GM19455 (cell line): Measurements from ENCODE around the gene IGF2BP2.

Experiments used
- ATAC-seq: cut with Tn5 transposase; IDR thresholded peaks from one replicate; pipeline ENCODE4 v1.9.1; 2021; ENCODE audit not compliant: unreplicated experiment

IGF2BP2 gene

GRCh38 chr3:185767002-185767688 lies 57.7 kb downstream of the IGF2BP2 start:
- no peak for ATAC-seq

GRCh38 chr3:185766329-185767001 lies 58.4 kb downstream of the IGF2BP2 start:
- no peak for ATAC-seq

GRCh38 chr3:185764980-185765370 lies 59.9 kb downstream of the IGF2BP2 start:
- ATAC-seq: no peak

- no peak for ATAC-seq
Measured at GRCh38 chr3:185764163-185764979, 60.5 kb downstream of the IGF2BP2 start.

- ATAC-seq: no peak
Measured at GRCh38 chr3:185763347-185764005, 61.4 kb downstream of the IGF2BP2 start.

GRCh38 chr3:185760550-185760949 lies 64.3 kb downstream of the IGF2BP2 start:
- ATAC-seq: no peak

- ATAC-seq: no peak
Measured at GRCh38 chr3:185760088-185760487, 64.8 kb downstream of the IGF2BP2 start.

GRCh38 chr3:185759512-185759911 lies 65.3 kb downstream of the IGF2BP2 start:
- ATAC-seq: no peak

- no peak for ATAC-seq
Measured at GRCh38 chr3:185758912-185759311, 65.9 kb downstream of the IGF2BP2 start.

GRCh38 chr3:185757176-185757575 lies 67.7 kb downstream of the IGF2BP2 start:
- ATAC-seq: no peak

- no peak for ATAC-seq
Measured at GRCh38 chr3:185756477-185756876, 68.4 kb downstream of the IGF2BP2 start.

GRCh38 chr3:185754920-185755319 lies 69.9 kb downstream of the IGF2BP2 start:
- ATAC-seq: no peak

GRCh38 chr3:185753354-185753753 lies 71.5 kb downstream of the IGF2BP2 start:
- no peak for ATAC-seq

- ATAC-seq: no peak
Measured at GRCh38 chr3:185750702-185751101, 74.1 kb downstream of the IGF2BP2 start.

- no peak for ATAC-seq
Measured at GRCh38 chr3:185750015-185750414, 74.8 kb downstream of the IGF2BP2 start.

GRCh38 chr3:185746470-185746869 lies 78.4 kb downstream of the IGF2BP2 start:
- no peak for ATAC-seq

GRCh38 chr3:185744997-185745843 lies 79.6 kb downstream of the IGF2BP2 start:
- ATAC-seq: no peak

- no peak for ATAC-seq
Measured at GRCh38 chr3:185741586-185741985, 83.3 kb downstream of the IGF2BP2 start.

GRCh38 chr3:185740133-185740532 lies 84.7 kb downstream of the IGF2BP2 start:
- ATAC-seq: no peak

GRCh38 chr3:185739264-185739701 lies 85.6 kb downstream of the IGF2BP2 start:
- no peak for ATAC-seq
